H9 (cell line): ENCODE measurements around the gene RFC4. TPM values are rescaled to one million over a fixed set of nuclear protein-coding genes. Genes with fewer than 3 reads are reported as not detected.

Experiments
- DNase-seq: peaks from one replicate; pipeline ENCODE4 v3.0.0-alpha.2; 2017
- H2AFZ ChIP-seq: one replicate; pipeline ENCODE4 v1.6.1; 2013; ENCODE audit warnings: mild to moderate bottlenecking, low read length, control low read depth, moderate library complexity
- H2AK5ac ChIP-seq: 2 replicates; pipeline ENCODE4 v1.6.1; 2013; ENCODE audit warnings: low read length, control low read depth, mixed read lengths; ENCODE audit not compliant: insufficient read length
- H2BK120ac ChIP-seq: one replicate; pipeline ENCODE4 v1.6.1; 2013; ENCODE audit warnings: low read depth, mild to moderate bottlenecking, low read length, control low read depth, inconsistent platforms; ENCODE audit not compliant: poor library complexity, severe bottlenecking
- H2BK12ac ChIP-seq: 2 replicates; pipeline ENCODE4 v1.6.1; 2013; ENCODE audit warnings: low read length, control low read depth, mixed read lengths, low read depth; ENCODE audit not compliant: insufficient read length
- H2BK15ac ChIP-seq: 2 replicates; pipeline ENCODE4 v1.6.1; 2013; ENCODE audit warnings: low read depth, low read length, control low read depth
- H2BK20ac ChIP-seq: one replicate; pipeline ENCODE4 v1.6.1; 2013; ENCODE audit warnings: low read depth, mild to moderate bottlenecking, low read length, control low read depth, inconsistent platforms; ENCODE audit not compliant: poor library complexity, severe bottlenecking
- H2BK5ac ChIP-seq: 2 replicates; pipeline ENCODE4 v1.6.1; 2013; ENCODE audit warnings: low read length, control low read depth, mixed read lengths; ENCODE audit not compliant: insufficient read length
- H3K14ac ChIP-seq: 2 replicates; pipeline ENCODE4 v1.6.1; 2013; ENCODE audit warnings: low read length, control low read depth; ENCODE audit not compliant: insufficient read depth
- H3K18ac ChIP-seq: 2 replicates; pipeline ENCODE4 v1.6.1; 2013; ENCODE audit warnings: low read depth, mild to moderate bottlenecking, mixed read lengths, low read length, control low read depth; ENCODE audit not compliant: insufficient read length
- H3K23ac ChIP-seq: 2 replicates; pipeline ENCODE4 v1.6.1; 2013; ENCODE audit warnings: low read length, control low read depth, mixed read lengths, low read depth; ENCODE audit not compliant: insufficient read length
- H3K23me2 ChIP-seq: 2 replicates; pipeline ENCODE4 v1.6.1; 2013; ENCODE audit warnings: low read depth, mild to moderate bottlenecking, mixed read lengths, low read length, control low read depth; ENCODE audit not compliant: insufficient read length, poor library complexity, severe bottlenecking
- H3K27ac ChIP-seq: 2 replicates; pipeline ENCODE4 v1.5.1; 2013; ENCODE audit warnings: low read length, control low read depth, mixed read lengths, low read depth; ENCODE audit not compliant: insufficient read length
- H3K27me3 ChIP-seq: 2 replicates; pipeline ENCODE4 v1.6.1; 2013; ENCODE audit warnings: low read length, control low read depth, inconsistent platforms; ENCODE audit not compliant: insufficient read depth
- H3K4ac ChIP-seq: 2 replicates; pipeline ENCODE4 v1.6.1; 2013; ENCODE audit warnings: low read depth, mild to moderate bottlenecking, control low read depth, inconsistent platforms, low read length, moderate library complexity
- H3K4me1 ChIP-seq: 2 replicates; pipeline ENCODE4 v1.6.1; 2013; ENCODE audit warnings: low read length, control low read depth, inconsistent platforms; ENCODE audit not compliant: insufficient read depth
- H3K4me2 ChIP-seq: 2 replicates; pipeline ENCODE4 v1.6.1; 2013; ENCODE audit warnings: low read length, control low read depth, mixed read lengths; ENCODE audit not compliant: insufficient read length, insufficient read depth
- H3K56ac ChIP-seq: 2 replicates; pipeline ENCODE4 v1.6.1; 2013; ENCODE audit warnings: low read depth, mild to moderate bottlenecking, mixed read lengths, low read length, control low read depth; ENCODE audit not compliant: insufficient read length
- H3K79me1 ChIP-seq: 2 replicates; pipeline ENCODE4 v1.6.1; 2013; ENCODE audit warnings: low read depth, mild to moderate bottlenecking, moderate library complexity, low read length, control low read depth, inconsistent platforms; ENCODE audit not compliant: insufficient read depth, poor library complexity, severe bottlenecking
- H3K79me2 ChIP-seq: 2 replicates; pipeline ENCODE4 v1.6.1; 2013; ENCODE audit warnings: low read length, control low read depth, inconsistent platforms; ENCODE audit not compliant: insufficient read depth
- H3K9ac ChIP-seq: 2 replicates; pipeline ENCODE4 v1.6.1; 2013; ENCODE audit warnings: low read length, control low read depth, mixed read lengths; ENCODE audit not compliant: insufficient read length; ENCODE audit errors: extremely low read depth
- H3K9me3 ChIP-seq: one replicate; pipeline ENCODE4 v1.6.1; 2013; ENCODE audit warnings: low read depth, low read length, inconsistent platforms; ENCODE audit not compliant: control insufficient read depth
- H3T11ph ChIP-seq: one replicate; pipeline ENCODE4 v1.6.1; 2013; ENCODE audit warnings: mild to moderate bottlenecking, low read length, control low read depth, inconsistent platforms
- H4K20me1 ChIP-seq: one replicate; pipeline ENCODE4 v1.6.1; 2013; ENCODE audit not compliant: control insufficient read depth, insufficient read length, insufficient read depth
- H4K5ac ChIP-seq: 2 replicates; pipeline ENCODE4 v1.6.1; 2013; ENCODE audit warnings: low read depth, mild to moderate bottlenecking, mixed read lengths, low read length, control low read depth; ENCODE audit not compliant: insufficient read length
- H4K8ac ChIP-seq: replicated peaks from 2 replicates; pipeline ENCODE4 v1.6.1; 2013; ENCODE audit warnings: low read length, control low read depth, mixed read lengths, low read depth; ENCODE audit not compliant: insufficient read length
- H4K91ac ChIP-seq: 2 replicates; pipeline ENCODE4 v1.6.1; 2013; ENCODE audit warnings: low read depth, mild to moderate bottlenecking, moderate library complexity, mixed read lengths, low read length, control low read depth; ENCODE audit not compliant: insufficient read length
- H3K27ac Mint-ChIP-seq, 3 experiments: 2 replicates in 2 of 3; 3 replicates in 1 of 3; pipeline ENCODE4 v1.8.0; 2020 to 2021; ENCODE audit warnings: mixed read lengths in 3 of 3, mild to moderate bottlenecking in 1 of 3, moderate library complexity in 1 of 3
- H3K27me3 Mint-ChIP-seq: 2 replicates; pipeline ENCODE4 v1.8.0; 2021; ENCODE audit warnings: low read depth, mild to moderate bottlenecking, moderate library complexity, mixed read lengths
- H3K36me3 Mint-ChIP-seq, 3 experiments: 2 replicates in 2 of 3; 3 replicates in 1 of 3; pipeline ENCODE4 v1.8.0; 2020 to 2021; ENCODE audit warnings: low read depth in 3 of 3, mixed read lengths in 3 of 3; ENCODE audit not compliant: insufficient read depth in 1 of 3
- H3K4me1 Mint-ChIP-seq, 2 experiments: 2 replicates each; pipeline ENCODE4 v1.8.0; 2020; ENCODE audit warnings: mixed read lengths in 2 of 2
- H3K4me3 Mint-ChIP-seq, 2 experiments: 2 replicates in 1 of 2; 3 replicates in 1 of 2; pipeline ENCODE4 v1.8.0; 2020 to 2021; ENCODE audit warnings: mild to moderate bottlenecking in 2 of 2, mixed read lengths in 2 of 2, moderate library complexity in 1 of 2
- H3K9me3 Mint-ChIP-seq, 2 experiments: 2 replicates in 1 of 2; 3 replicates in 1 of 2; pipeline ENCODE4 v1.8.0; 2020; ENCODE audit warnings: mild to moderate bottlenecking in 2 of 2, mixed read lengths in 2 of 2, moderate library complexity in 1 of 2
- CTCF ChIP-seq: fragments of 200-600 bp; sonication (generic); conservative IDR thresholded peaks from 3 replicates; pipeline ENCODE4 v1.8.0; 2021; ENCODE audit warnings: antibody characterized with exemption, mild to moderate bottlenecking
- WGBS: extraction: QIAGEN DNeasy Blood & Tissue Kit; methylation state at CpG from one replicate; pipeline ENCODE4 v1.1.7; 2013; ENCODE audit warnings: missing lambda C conversion rate, low lambda C conversion rate, mixed read lengths; ENCODE audit not compliant: insufficient read length; ENCODE audit errors: extremely low coverage; 5-methylcytosine and 5-hydroxymethylcytosine counted together
- total RNA-seq: library from RNA; stranded (reverse); gene quantifications from 2 replicates; pipeline ENCODE4 v1.2.1, GENCODE V29; 2021

RFC4 gene
- total RNA-seq, 1 experiment from 2014 or later, result 108 TPM

- Histone ChIP-seq H4K8ac (no peak overlapping the region), H3T11ph (no peak overlapping the region), H3K9me3 (no peaks in the 10 kb centered on the region), H2AFZ (no peak overlapping the region), H3K4me1 (no peaks in the 10 kb centered on the region), H2BK15ac (no peak overlapping the region), H3K23me2 (no peaks in the 10 kb centered on the region), H3K27ac (no peak overlapping the region), H4K20me1 (no peaks in the 10 kb centered on the region), H2AK5ac (no peak overlapping the region), H3K4me2 (no peak overlapping the region), H3K79me1 (no peaks in the 10 kb centered on the region), H4K5ac (no peak overlapping the region), H2BK20ac (no peak overlapping the region), H2BK12ac (no peak overlapping the region), H3K79me2 (no peaks in the 10 kb centered on the region), H3K23ac (no peak overlapping the region), H3K14ac (no peak overlapping the region), H4K91ac (no peak overlapping the region), H3K56ac (no peak overlapping the region), H3K27me3 (no peaks in the 10 kb centered on the region), H3K18ac (no peak overlapping the region), H2BK120ac (no peak overlapping the region), H2BK5ac (no peak overlapping the region), H3K4ac (no peak overlapping the region), H3K9ac (no peak overlapping the region)
- peak; percentile 73 for TF ChIP-seq CTCF
- no peaks in the 10 kb centered on the region for H3K36me3 Mint-ChIP-seq
- H3K27me3 Mint-ChIP-seq, result no peaks in the 10 kb centered on the region; the same call in 1 of the 2 replicates
- no peak for DNase-seq
- H3K27ac Mint-ChIP-seq, result no peak overlapping the region
- peaks cover 4 to 16% of the 10 kb centered on the region in 2 experiments for H3K4me1 Mint-ChIP-seq
- no CpG with 5 or more reads among the region's 1 CpG for WGBS
- no peak overlapping the region for H3K4me3 Mint-ChIP-seq
- no peaks in the 10 kb centered on the region; a peak in 2 of 5 replicates for H3K9me3 Mint-ChIP-seq
Measured at GRCh38 chr3:186849374-186849975, 43.2 kb upstream of the RFC4 start.
